Tibial nerve (tissue), 3 donors: Measurements from ENCODE around the gene TRIP12.

Source experiments
- CTCF ChIP-seq, 5 experiments: fragments of 200-600 bp in 3 of 5; fragments of 450-650 bp in 2 of 5; sonication (generic) in 3 of 5; IDR thresholded peaks; one replicate each; pipeline ENCODE4 v1.5.1; 2016 to 2019; ENCODE audit warnings: antibody characterized with exemption in 5 of 5, mild to moderate bottlenecking in 3 of 5, moderate library complexity in 2 of 5
- POLR2A ChIP-seq, 2 donors: fragments of 450-650 bp; IDR thresholded peaks; one replicate each; pipeline ENCODE4 v1.6.1; 2017; ENCODE audit warnings: antibody characterized with exemption in 2 of 2, mild to moderate bottlenecking in 2 of 2, moderate library complexity in 2 of 2

GRCh38 chr2:229865033-229865432 is 56.8 kb downstream of the TRIP12 start:
- TF ChIP-seq POLR2A (IDR thresholded peaks at IDR 0.05) (no peak), CTCF (IDR thresholded peaks at IDR 0.05) (no peak)
